GM23338 (cell line): ENCODE results near the gene HTRA2. TPM values are rescaled to one million over a fixed set of nuclear protein-coding genes. Genes with fewer than 3 reads are reported as not detected.

Experiments
- ATAC-seq: fragments of 200-7000 bp; cut with Tn5 transposase; 3 replicates; pipeline ENCODE4 v1.9.1; 2020
- DNase-seq: peaks from one replicate; pipeline ENCODE4 v3.0.0-alpha.2; 2015; ENCODE audit warnings: low spot score
- H2AFZ ChIP-seq: fragments of 200-600 bp; sonication (generic); 2 replicates; pipeline ENCODE4 v1.8.0; 2016; ENCODE audit warnings: antibody characterized with exemption, mild to moderate bottlenecking, moderate library complexity
- H3F3A ChIP-seq: fragments of 200-600 bp; sonication (generic); replicated peaks from 2 replicates; pipeline ENCODE4 v1.8.0; 2017; ENCODE audit warnings: antibody characterized with exemption, mixed run types, low read depth
- H3K27ac ChIP-seq: fragments of 200-600 bp; sonication (generic); 2 replicates; pipeline ENCODE4 v1.6.1; 2016; ENCODE audit warnings: low read depth
- H3K27me3 ChIP-seq: fragments of 200-600 bp; sonication (generic); 2 replicates; pipeline ENCODE4 v1.8.0; 2016; ENCODE audit warnings: mild to moderate bottlenecking, mixed run types, moderate library complexity; ENCODE audit not compliant: insufficient read depth
- H3K36me3 ChIP-seq: fragments of 200-600 bp; sonication (generic); 2 replicates; pipeline ENCODE4 v1.8.0; 2016; ENCODE audit warnings: mild to moderate bottlenecking; ENCODE audit not compliant: insufficient read depth
- H3K4me1 ChIP-seq: fragments of 200-600 bp; sonication (generic); 2 replicates; pipeline ENCODE4 v1.8.0; 2016; ENCODE audit warnings: mild to moderate bottlenecking, moderate library complexity; ENCODE audit not compliant: insufficient read depth
- H3K4me2 ChIP-seq: fragments of 200-600 bp; sonication (generic); 2 replicates; pipeline ENCODE4 v1.7.1; 2017; ENCODE audit warnings: mixed run types
- H3K4me3 ChIP-seq: fragments of 200-600 bp; sonication (generic); 2 replicates; pipeline ENCODE4 v1.6.1; 2016; ENCODE audit warnings: mixed run types
- H3K79me2 ChIP-seq: fragments of 200-600 bp; sonication (generic); replicated peaks from 2 replicates; pipeline ENCODE4 v1.8.0; 2017; ENCODE audit warnings: mild to moderate bottlenecking; ENCODE audit not compliant: insufficient read depth
- H3K9me2 ChIP-seq: fragments of 200-600 bp; sonication (generic); 2 replicates; pipeline ENCODE4 v1.8.0; 2017; ENCODE audit not compliant: insufficient read depth
- H4K20me1 ChIP-seq: fragments of 200-600 bp; sonication (generic); replicated peaks from 2 replicates; pipeline ENCODE4 v1.8.0; 2017; ENCODE audit warnings: mild to moderate bottlenecking; ENCODE audit not compliant: insufficient read depth
- H3K27ac Mint-ChIP-seq: 2 replicates; pipeline ENCODE4 v1.8.0; 2020; ENCODE audit warnings: inconsistent platforms, mild to moderate bottlenecking, moderate library complexity, mixed read lengths
- H3K27me3 Mint-ChIP-seq: 3 replicates; pipeline ENCODE4 v1.8.0; 2022; ENCODE audit warnings: low read depth, mild to moderate bottlenecking, moderate library complexity, mixed read lengths, inconsistent platforms; ENCODE audit not compliant: insufficient read depth, poor library complexity
- H3K36me3 Mint-ChIP-seq: 3 replicates; pipeline ENCODE4 v1.8.0; 2021; ENCODE audit warnings: low read depth, mild to moderate bottlenecking, inconsistent platforms, moderate library complexity, mixed read lengths
- H3K4me1 Mint-ChIP-seq: 3 replicates; pipeline ENCODE4 v1.8.0; 2020; ENCODE audit warnings: mild to moderate bottlenecking, inconsistent platforms, mixed read lengths
- H3K4me3 Mint-ChIP-seq: 3 replicates; pipeline ENCODE4 v1.8.0; 2021; ENCODE audit warnings: moderate library complexity, mild to moderate bottlenecking, inconsistent platforms, mixed read lengths
- H3K9me3 Mint-ChIP-seq: 3 replicates; pipeline ENCODE4 v1.8.0; 2020; ENCODE audit warnings: moderate library complexity, mild to moderate bottlenecking, inconsistent platforms, mixed read lengths
- CTCF ChIP-seq, 2 experiments: fragments of 200-600 bp in 1 of 2; sonication (generic) in 1 of 2; conservative IDR thresholded peaks; 2 replicates each; pipeline versions ENCODE4 v1.5.1 to v1.6.1; 2016 to 2017; ENCODE audit warnings: antibody characterized with exemption in 2 of 2, low read depth in 2 of 2, mild to moderate bottlenecking in 2 of 2, moderate library complexity in 1 of 2
- ETS1 ChIP-seq: IDR thresholded peaks from 2 replicates; pipeline ENCODE4 v1.6.1; 2016; ENCODE audit warnings: antibody characterized with exemption
- EZH2phosphoT487 ChIP-seq: fragments of 200-600 bp; sonication (generic); IDR thresholded peaks from one replicate; pipeline ENCODE4 v1.8.1; 2018; ENCODE audit warnings: antibody characterized with exemption; ENCODE audit not compliant: unreplicated experiment
- JUNB ChIP-seq: IDR thresholded peaks from one replicate; pipeline ENCODE4 v1.6.1; 2016; ENCODE audit warnings: antibody characterized with exemption; ENCODE audit not compliant: unreplicated experiment
- NANOG ChIP-seq: IDR thresholded peaks from 2 replicates; pipeline ENCODE4 v1.6.1; 2016; ENCODE audit warnings: antibody characterized with exemption, borderline replicate concordance
- POLR2AphosphoS5 ChIP-seq: IDR thresholded peaks from 2 replicates; pipeline ENCODE4 v1.6.1; 2016; ENCODE audit warnings: antibody characterized with exemption, low read depth
- REST ChIP-seq: IDR thresholded peaks from one replicate; pipeline ENCODE4 v1.6.1; 2018; ENCODE audit warnings: antibody characterized with exemption; ENCODE audit not compliant: unreplicated experiment
- STAT1 ChIP-seq: IDR thresholded peaks from one replicate; pipeline ENCODE4 v1.6.1; 2016; ENCODE audit warnings: antibody characterized with exemption; ENCODE audit not compliant: unreplicated experiment
- ZNF114 ChIP-seq: fragments of 250-450 bp; sonication (Bioruptor Pico); IDR thresholded peaks from 2 replicates; pipeline ENCODE4 v1.5.0; 2020; ENCODE audit warnings: mild to moderate bottlenecking, moderate library complexity
- ZNF331 ChIP-seq: fragments of 250-450 bp; sonication (Bioruptor Pico); IDR thresholded peaks from 2 replicates; pipeline ENCODE4 v1.5.0; 2020; ENCODE audit warnings: low read depth, mild to moderate bottlenecking, moderate library complexity
- polyA plus RNA-seq: library from polyadenylated mRNA; unstranded; fragments of >200 nt; fragmentation: Nextera tagmentation; extraction: Ambion mirVana; gene quantifications from 2 replicates; pipeline ENCODE4 v1.2.1, GENCODE V29; 2016
- total RNA-seq: library from RNA; depleted of rRNA; stranded (reverse); fragments of >200 nt; shearing (Covaris generic); gene quantifications from 2 replicates; pipeline ENCODE4 v1.2.3, GENCODE V29; 2014

HTRA2 gene
- total and polyA plus RNA-seq, 2 experiments from 2014 or later = 17.8 to 19.7 TPM

- Histone ChIP-seq H3K27ac (no peak overlapping the region), H3K79me2 (peaks cover 5% of the 10 kb centered on the region), H3F3A (no peaks in the 10 kb centered on the region), H3K27me3 (no peaks in the 10 kb centered on the region), H3K4me1 (no peaks in the 10 kb centered on the region), H3K4me3 (no peak overlapping the region), H3K36me3 (peaks cover 5% of the 10 kb centered on the region; the same call in 1 of the 2 replicates), H4K20me1 (no peaks in the 10 kb centered on the region), H2AFZ (no peak overlapping the region), H3K4me2 (no peak overlapping the region), H3K9me2 (no peaks in the 10 kb centered on the region)
- H3K36me3 Mint-ChIP-seq = peaks cover 50% of the 10 kb centered on the region
- no peak overlapping the region for H3K4me3 Mint-ChIP-seq
- H3K27ac Mint-ChIP-seq = no peak overlapping the region
- H3K27me3 Mint-ChIP-seq = peaks cover 6% of the 10 kb centered on the region
- ATAC-seq (no peak), DNase-seq (no peak)
- H3K4me1 Mint-ChIP-seq = no peaks in the 10 kb centered on the region; the same call in 2 of the 3 replicates
- TF ChIP-seq REST (no peak), CTCF (conservative IDR thresholded peaks at IDR 0.05; ENCODE audit: low read depth in 2 of 2) (no peak), STAT1 (no peak), ETS1 (no peak), ZNF331 (CRISPR knock-in tag) (no peak), POLR2AphosphoS5 (no peak), NANOG (no peak)
- no peaks in the 10 kb centered on the region; the same call in 2 of the 3 replicates for H3K9me3 Mint-ChIP-seq
Observed at GRCh38 chr2:74488643-74489481, 40.9 kb upstream of the HTRA2 start.

- no peaks in the 10 kb centered on the region for H3K79me2 ChIP-seq
- H4K20me1 ChIP-seq = no peaks in the 10 kb centered on the region
- H3K27me3 ChIP-seq = peaks cover 9% of the 10 kb centered on the region
- no peaks in the 10 kb centered on the region for H3K4me1 ChIP-seq
- H3K4me1 Mint-ChIP-seq = no peaks in the 10 kb centered on the region; the same call in 2 of the 3 replicates
- no peaks in the 10 kb centered on the region for H3K9me2 ChIP-seq
- H3K9me3 Mint-ChIP-seq = no peaks in the 10 kb centered on the region; the same call in 2 of the 3 replicates
- H2AFZ ChIP-seq = no peak overlapping the region
- no peak overlapping the region for H3K4me2 ChIP-seq
- no peaks in the 10 kb centered on the region for H3F3A ChIP-seq
- no peak overlapping the region for H3K4me3 ChIP-seq
- H3K4me3 Mint-ChIP-seq = no peak overlapping the region
- H3K27me3 Mint-ChIP-seq = peaks cover 6% of the 10 kb centered on the region
- H3K27ac Mint-ChIP-seq = no peak overlapping the region
- no peak for ATAC-seq
- peaks cover 5% of the 10 kb centered on the region; the same call in 1 of the 2 replicates for H3K36me3 ChIP-seq
- no peak for DNase-seq
- H3K27ac ChIP-seq = no peak overlapping the region
- peaks cover 56% of the 10 kb centered on the region for H3K36me3 Mint-ChIP-seq
- TF ChIP-seq POLR2AphosphoS5 (no peak), ZNF114 (CRISPR knock-in tag) (no peak), EZH2phosphoT487 (no peak), JUNB (no peak), REST (no peak)
Observed at GRCh38 chr2:74489906-74490305, 39.8 kb upstream of the HTRA2 start.
